Measurements from ENCODE around the gene LMBR1.

The LMBR1 gene

DNA sequence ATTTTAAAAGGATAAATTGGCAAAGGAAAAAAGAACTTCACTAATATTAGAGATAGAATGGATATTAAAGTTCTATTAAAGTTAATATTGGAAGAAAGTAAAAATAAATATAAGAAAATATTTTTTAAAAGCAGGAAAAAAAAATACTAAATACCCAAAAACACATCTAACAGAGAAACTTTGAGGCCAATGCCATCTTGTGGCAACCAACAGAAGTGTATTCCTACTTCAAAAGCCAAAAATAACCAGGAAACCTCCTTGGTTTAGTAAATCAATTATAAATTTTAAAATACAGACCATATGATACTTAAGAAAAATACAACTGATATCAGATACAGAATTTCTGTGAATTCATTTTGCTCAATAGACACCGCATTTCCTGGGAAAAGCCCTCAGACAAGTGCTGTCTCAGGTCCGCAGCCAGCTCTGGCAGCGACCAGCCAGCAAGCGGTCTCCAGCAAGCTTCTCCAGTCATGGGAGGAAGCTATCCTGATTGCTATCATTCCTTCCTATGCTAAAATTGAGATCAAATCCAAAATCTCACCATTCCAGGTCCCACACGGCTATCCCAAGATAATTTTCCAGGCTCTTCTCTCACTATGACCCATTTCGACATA lies 65.3 kb downstream of the LMBR1 start:
- no peak overlapping the region for H3K4me2 ChIP-seq (ENCODE audit: insufficient read depth, low read length)
- no peak overlapping the region for H3K4me3 ChIP-seq (ENCODE audit: low read depth in 1 of 2, low read length in 2 of 2)
- no peaks in the 10 kb centered on the region for H3K4me1 ChIP-seq (ENCODE audit: insufficient read depth, low read length)
- no peak for ATAC-seq (ENCODE audit: insufficient read depth, low read depth)
- H2AFZ ChIP-seq (ENCODE audit: low read depth, low read length) = no peak overlapping the region
- no peak for TF ChIP-seq EZH2 (IDR thresholded peaks at IDR 0.05; ENCODE audit: borderline replicate concordance, low read depth, low read length, severe bottlenecking)
- TF ChIP-seq, protein P1, sequence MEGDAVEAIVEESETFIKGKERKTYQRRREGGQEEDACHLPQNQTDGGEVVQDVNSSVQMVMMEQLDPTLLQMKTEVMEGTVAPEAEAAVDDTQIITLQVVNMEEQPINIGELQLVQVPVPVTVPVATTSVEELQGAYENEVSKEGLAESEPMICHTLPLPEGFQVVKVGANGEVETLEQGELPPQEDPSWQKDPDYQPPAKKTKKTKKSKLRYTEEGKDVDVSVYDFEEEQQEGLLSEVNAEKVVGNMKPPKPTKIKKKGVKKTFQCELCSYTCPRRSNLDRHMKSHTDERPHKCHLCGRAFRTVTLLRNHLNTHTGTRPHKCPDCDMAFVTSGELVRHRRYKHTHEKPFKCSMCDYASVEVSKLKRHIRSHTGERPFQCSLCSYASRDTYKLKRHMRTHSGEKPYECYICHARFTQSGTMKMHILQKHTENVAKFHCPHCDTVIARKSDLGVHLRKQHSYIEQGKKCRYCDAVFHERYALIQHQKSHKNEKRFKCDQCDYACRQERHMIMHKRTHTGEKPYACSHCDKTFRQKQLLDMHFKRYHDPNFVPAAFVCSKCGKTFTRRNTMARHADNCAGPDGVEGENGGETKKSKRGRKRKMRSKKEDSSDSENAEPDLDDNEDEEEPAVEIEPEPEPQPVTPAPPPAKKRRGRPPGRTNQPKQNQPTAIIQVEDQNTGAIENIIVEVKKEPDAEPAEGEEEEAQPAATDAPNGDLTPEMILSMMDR (IDR thresholded peaks at IDR 0.05; ENCODE audit: borderline replicate concordance, extremely low read depth, low read length, poor library complexity, severe bottlenecking) = peak; percentile 52
- H3K27ac ChIP-seq (ENCODE audit: low read length) = no peak overlapping the region
- H3K36me3 ChIP-seq (ENCODE audit: insufficient read depth, low read length) = peaks cover 26% of the 10 kb centered on the region
- H4K20me1 ChIP-seq (ENCODE audit: insufficient read depth, low read length) = peaks cover 4% of the 10 kb centered on the region; the same call in 1 of the 2 replicates
- DNase-seq = no peak
- no peaks in the 10 kb centered on the region for H3K27me3 ChIP-seq (ENCODE audit: insufficient read depth, low read length, poor library complexity)
- no peak overlapping the region for H3K9ac ChIP-seq (ENCODE audit: low read depth, low read length)
- H3K79me2 ChIP-seq (ENCODE audit: insufficient read depth, low read length) = no peaks in the 10 kb centered on the region
- H3K9me3 ChIP-seq (ENCODE audit: insufficient read depth, low read length, severe bottlenecking) = no peaks in the 10 kb centered on the region

DNA sequence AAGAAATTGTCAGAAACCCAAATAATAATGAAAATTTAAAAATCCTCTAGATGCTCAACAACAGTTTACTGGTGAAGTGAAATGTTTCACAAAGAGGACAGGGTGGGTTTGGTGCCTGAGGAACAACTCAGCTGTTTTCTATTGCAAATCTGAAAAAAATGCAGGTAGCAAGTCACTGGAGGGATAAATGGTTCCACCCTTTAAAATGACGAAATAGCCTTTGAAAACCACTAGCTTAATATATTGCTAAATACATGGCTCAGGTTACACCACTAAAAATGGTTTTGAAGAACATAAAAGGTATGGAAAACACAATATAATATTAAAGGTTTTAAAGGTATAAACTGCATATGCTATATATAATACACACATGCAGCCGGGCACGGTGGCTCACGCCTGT lies 69.5 kb downstream of the LMBR1 start:
- Histone ChIP-seq H3K9ac (ENCODE audit: low read depth, low read length) (no peak overlapping the region), H3K4me2 (ENCODE audit: insufficient read depth, low read length) (no peak overlapping the region), H2AFZ (ENCODE audit: low read depth, low read length) (no peak overlapping the region), H3K4me1 (ENCODE audit: insufficient read depth, low read length) (no peaks in the 10 kb centered on the region), H3K27me3 (ENCODE audit: insufficient read depth, low read length, poor library complexity) (no peaks in the 10 kb centered on the region), H3K79me2 (ENCODE audit: insufficient read depth, low read length) (no peaks in the 10 kb centered on the region), H3K4me3 (ENCODE audit: low read depth in 1 of 2, low read length in 2 of 2) (no peak overlapping the region), H4K20me1 (ENCODE audit: insufficient read depth, low read length) (no peaks in the 10 kb centered on the region), H3K27ac (ENCODE audit: low read length) (no peak overlapping the region), H3K9me3 (ENCODE audit: insufficient read depth, low read length, severe bottlenecking) (no peaks in the 10 kb centered on the region), H3K36me3 (ENCODE audit: insufficient read depth, low read length) (peaks cover 13% of the 10 kb centered on the region)
- TF ChIP-seq, protein P1 (IDR thresholded peaks at IDR 0.05; ENCODE audit: borderline replicate concordance, extremely low read depth, low read length, poor library complexity, severe bottlenecking) = no peak
- ATAC-seq (ENCODE audit: insufficient read depth, low read depth) = no peak
- no peak for DNase-seq

DNA sequence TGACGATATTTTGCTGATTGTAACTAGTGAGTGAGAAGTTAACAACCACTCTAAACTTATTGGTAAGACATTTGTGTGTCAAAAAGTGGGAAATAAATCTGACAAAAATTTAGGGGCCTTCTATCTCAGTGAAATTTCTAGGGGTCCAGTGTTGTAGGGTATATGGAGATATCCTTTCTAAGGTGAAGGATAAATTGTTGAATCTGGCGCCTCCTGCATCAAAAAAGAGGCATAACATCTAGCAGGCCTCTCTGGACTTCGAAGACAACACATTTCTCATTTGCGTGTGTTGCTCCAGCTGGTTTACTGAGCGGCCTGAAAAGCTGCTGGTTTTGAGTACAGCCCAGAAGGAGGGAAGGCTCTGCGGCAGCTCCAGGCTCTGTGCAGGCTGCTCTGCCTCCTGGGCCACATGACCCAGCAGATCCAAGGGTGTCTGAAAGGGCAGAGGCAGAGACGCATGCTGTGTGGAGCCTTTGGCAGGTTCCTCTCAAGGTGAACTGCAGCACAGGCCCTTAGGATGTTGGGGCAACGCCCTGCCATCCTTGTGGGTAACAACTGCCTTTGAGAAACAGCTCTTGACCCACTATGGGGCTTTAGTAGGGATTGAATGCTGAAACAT lies 72.4 kb downstream of the LMBR1 start:
- Histone ChIP-seq H3K9ac (ENCODE audit: low read depth, low read length) (no peak overlapping the region), H3K79me2 (ENCODE audit: insufficient read depth, low read length) (no peaks in the 10 kb centered on the region), H3K4me1 (ENCODE audit: insufficient read depth, low read length) (no peaks in the 10 kb centered on the region), H3K9me3 (ENCODE audit: insufficient read depth, low read length, severe bottlenecking) (no peaks in the 10 kb centered on the region), H3K27ac (ENCODE audit: low read length) (no peak overlapping the region), H2AFZ (ENCODE audit: low read depth, low read length) (no peak overlapping the region), H3K4me2 (ENCODE audit: insufficient read depth, low read length) (no peak overlapping the region), H3K27me3 (ENCODE audit: insufficient read depth, low read length, poor library complexity) (no peaks in the 10 kb centered on the region), H4K20me1 (ENCODE audit: insufficient read depth, low read length) (no peaks in the 10 kb centered on the region), H3K4me3 (ENCODE audit: low read depth in 1 of 2, low read length in 2 of 2) (no peak overlapping the region), H3K36me3 (ENCODE audit: insufficient read depth, low read length) (peaks cover 15% of the 10 kb centered on the region)
- no peak for ATAC-seq (ENCODE audit: insufficient read depth, low read depth)
- no peak for DNase-seq
- no peak for TF ChIP-seq EZH2 (IDR thresholded peaks at IDR 0.05; ENCODE audit: borderline replicate concordance, low read depth, low read length, severe bottlenecking)
- TF ChIP-seq, protein P1 (IDR thresholded peaks at IDR 0.05; ENCODE audit: borderline replicate concordance, extremely low read depth, low read length, poor library complexity, severe bottlenecking) = peak; percentile 57
